Parathyroid adenoma (tissue), 2 donors: Measurements from ENCODE around the gene SDK2.

Source experiments
- H2AFZ ChIP-seq: fragments of 300-600 bp; sonication (generic); one replicate; pipeline ENCODE4 v1.7.0; 2017; ENCODE audit warnings: antibody characterized with exemption, mild to moderate bottlenecking
- H3K27ac ChIP-seq: fragments of 300-600 bp; sonication (generic); one replicate; pipeline ENCODE4 v1.7.0; 2017
- H3K27me3 ChIP-seq: fragments of 300-600 bp; sonication (generic); one replicate; pipeline ENCODE4 v1.7.0; 2017; ENCODE audit warnings: low read length; ENCODE audit not compliant: control insufficient read depth, insufficient read depth
- H3K36me3 ChIP-seq: fragments of 300-600 bp; sonication (generic); one replicate; pipeline ENCODE4 v1.7.0; 2017; ENCODE audit warnings: low read length; ENCODE audit not compliant: control insufficient read depth, insufficient read depth
- H3K4me1 ChIP-seq: fragments of 300-600 bp; sonication (generic); one replicate; pipeline ENCODE4 v1.7.0; 2017; ENCODE audit warnings: control low read depth
- H3K4me2 ChIP-seq: fragments of 300-600 bp; sonication (generic); one replicate; pipeline ENCODE4 v1.7.0; 2017; ENCODE audit warnings: low read length
- H3K4me3 ChIP-seq: fragments of 300-600 bp; sonication (generic); one replicate; pipeline ENCODE4 v1.7.0; 2017; ENCODE audit warnings: low read depth, low read length
- H3K79me2 ChIP-seq: fragments of 300-600 bp; sonication (generic); one replicate; pipeline ENCODE4 v1.7.0; 2017; ENCODE audit warnings: control low read depth
- H3K9ac ChIP-seq: fragments of 300-600 bp; sonication (generic); one replicate; pipeline ENCODE4 v1.7.0; 2017; ENCODE audit warnings: mild to moderate bottlenecking
- H3K9me3 ChIP-seq: fragments of 300-600 bp; sonication (generic); one replicate; pipeline ENCODE4 v1.7.0; 2017; ENCODE audit warnings: low read length; ENCODE audit not compliant: control insufficient read depth
- CTCF ChIP-seq: fragments of 300-600 bp; sonication (generic); IDR thresholded peaks from one replicate; pipeline ENCODE4 v1.7.0; 2017; ENCODE audit warnings: antibody characterized with exemption, mild to moderate bottlenecking
- donor health status: primary hyperparathyroidism.

Gene SDK2

GRCh38 chr17:73362697-73363096 lies 281.5 kb downstream of the SDK2 start:
- TF ChIP-seq CTCF = no peak
- peaks cover 6% of the 10 kb centered on the region for H3K4me1 ChIP-seq

GRCh38 chr17:73360961-73361761 lies 283.1 kb downstream of the SDK2 start:
- no peak overlapping the region for H2AFZ ChIP-seq
- no peak overlapping the region for H3K9ac ChIP-seq
- H3K79me2 ChIP-seq = no peaks in the 10 kb centered on the region
- no peak overlapping the region for H3K4me2 ChIP-seq
- H3K27ac ChIP-seq = no peak overlapping the region
- no peak overlapping the region for H3K4me3 ChIP-seq
- no peaks in the 10 kb centered on the region for H3K27me3 ChIP-seq
- TF ChIP-seq CTCF = no peak
- peaks cover 6% of the 10 kb centered on the region for H3K4me1 ChIP-seq
- no peaks in the 10 kb centered on the region for H3K36me3 ChIP-seq
- H3K9me3 ChIP-seq = no peaks in the 10 kb centered on the region

More at GRCh38 chr17:73362697-73363096, 281.5 kb downstream of the SDK2 start:
- Histone ChIP-seq H3K4me3 (no peak overlapping the region), H3K36me3 (no peaks in the 10 kb centered on the region), H3K79me2 (no peaks in the 10 kb centered on the region), H3K27me3 (no peaks in the 10 kb centered on the region), H3K9ac (no peak overlapping the region), H3K27ac (no peak overlapping the region), H3K4me2 (no peak overlapping the region), H2AFZ (no peak overlapping the region), H3K9me3 (no peaks in the 10 kb centered on the region)

GRCh38 chr17:73359987-73360410 lies 284.2 kb downstream of the SDK2 start:
- TF ChIP-seq CTCF = peak; percentile 20

GRCh38 chr17:73359352-73359751 lies 284.9 kb downstream of the SDK2 start:
- Histone ChIP-seq H2AFZ (no peak overlapping the region), H3K9me3 (no peaks in the 10 kb centered on the region), H3K9ac (no peak overlapping the region), H3K36me3 (no peaks in the 10 kb centered on the region), H3K27me3 (no peaks in the 10 kb centered on the region), H3K4me2 (no peak overlapping the region), H3K4me1 (peaks cover 6% of the 10 kb centered on the region), H3K27ac (no peak overlapping the region), H3K4me3 (no peak overlapping the region), H3K79me2 (no peaks in the 10 kb centered on the region)
- no peak for TF ChIP-seq CTCF

More at GRCh38 chr17:73359987-73360410, 284.2 kb downstream of the SDK2 start:
- H3K27me3 ChIP-seq = no peaks in the 10 kb centered on the region
- no peak overlapping the region for H3K27ac ChIP-seq
- H3K9me3 ChIP-seq = no peaks in the 10 kb centered on the region
- H3K9ac ChIP-seq = no peak overlapping the region
- peak overlapping the region; percentile 51 for H2AFZ ChIP-seq
- no peak overlapping the region for H3K4me2 ChIP-seq
- peaks cover 6% of the 10 kb centered on the region for H3K4me1 ChIP-seq
- no peak overlapping the region for H3K4me3 ChIP-seq
- no peaks in the 10 kb centered on the region for H3K79me2 ChIP-seq
- H3K36me3 ChIP-seq = no peaks in the 10 kb centered on the region

GRCh38 chr17:73358668-73359067 lies 285.6 kb downstream of the SDK2 start:
- Histone ChIP-seq H3K9me3 (no peaks in the 10 kb centered on the region), H3K27ac (no peak overlapping the region), H3K79me2 (no peaks in the 10 kb centered on the region), H3K9ac (no peak overlapping the region), H3K36me3 (no peaks in the 10 kb centered on the region), H3K27me3 (no peaks in the 10 kb centered on the region), H2AFZ (no peak overlapping the region), H3K4me1 (peaks cover 6% of the 10 kb centered on the region), H3K4me2 (no peak overlapping the region), H3K4me3 (no peak overlapping the region)
- no peak for TF ChIP-seq CTCF
